HepG2 (cell line): ENCODE results near the gene ASF1B. TPM values are rescaled to one million over a fixed set of nuclear protein-coding genes. Genes with fewer than 3 reads are reported as not detected.
A peak's percentile ranks its signal among the peaks of the same experiment; 100 is the strongest.

Experiments used
- ATAC-seq: fragments of 200-7000 bp; cut with Tn5 transposase; 3 replicates; pipeline ENCODE4 v1.9.1; 2020; ENCODE audit warnings: mild to moderate bottlenecking, moderate library complexity
- BruUV-seq: library from RNA; stranded (reverse); fragments of 400-500 nt; replicated peaks from 2 replicates; lab custom pipeline; 2021; lab: Mats Ljungman, UMichigan
- CTCF ChIA-PET: fragments of 300-600 bp; formaldehyde crosslinking; extraction: SDS; loops from one replicate; lab custom pipeline; 2021; ENCODE audit warnings: low total read pairs, inconsistent platforms, low intra/inter-chr PET ratio; lab: Yijun Ruan, JAX
- POLR2A ChIA-PET: fragments of 350-600 bp; sonication (Branson Sonifier 250); formaldehyde crosslinking; loops from one replicate; lab custom pipeline; 2020; ENCODE audit warnings: antibody characterized with exemption, inconsistent platforms; lab: Yijun Ruan, JAX
- DNase-seq: peaks from one replicate; pipeline ENCODE4 v3.0.0-alpha.2; 2015; ENCODE audit warnings: low spot score
- FAIRE-seq: peaks from 3 replicates; lab custom pipeline; 2011; peaks lifted over from hg19 to GRCh38; lab: Jason Lieb, UNC
- H2AFZ ChIP-seq: one replicate; pipeline ENCODE4 v1.6.1; 2011; ENCODE audit warnings: low read length, inconsistent platforms
- H3K27ac ChIP-seq: fragments of 300-600 bp; 3 replicates; pipeline ENCODE4 v1.8.0; 2011; ENCODE audit warnings: mixed run types, mild to moderate bottlenecking, mixed read lengths, low read length, inconsistent platforms; ENCODE audit not compliant: insufficient read depth; ENCODE audit errors: extremely low read length
- H3K27me3 ChIP-seq, 2 experiments: fragments of 200-600 bp in 1 of 2; 2 replicates in 1 of 2; 3 replicates in 1 of 2; pipeline versions ENCODE4 v1.6.0 to v1.8.0; 2011; ENCODE audit warnings: low read length in 2 of 2, mild to moderate bottlenecking in 2 of 2, moderate library complexity in 2 of 2, inconsistent platforms in 1 of 2; ENCODE audit not compliant: insufficient read depth in 2 of 2, control insufficient read depth in 1 of 2
- H3K36me3 ChIP-seq, 2 experiments: fragments of 200-600 bp in 1 of 2; replicated peaks in 1 of 2; 2 replicates in 1 of 2; 3 replicates in 1 of 2; pipeline versions ENCODE4 v1.5.1 to v1.8.0; 2011; ENCODE audit warnings: low read length in 2 of 2, inconsistent platforms in 1 of 2; ENCODE audit not compliant: insufficient read depth in 2 of 2, control insufficient read depth in 1 of 2
- H3K4me1 ChIP-seq: 2 replicates; pipeline ENCODE4 v1.5.1; 2012; ENCODE audit warnings: low read length, inconsistent platforms; ENCODE audit not compliant: insufficient read depth
- H3K4me2 ChIP-seq: 2 replicates; pipeline ENCODE4 v1.6.0; 2011; ENCODE audit warnings: low read depth, low read length, inconsistent platforms
- H3K4me3 ChIP-seq, 3 experiments: fragments of 200-600 bp in 1 of 3; sonication (generic), shearing (Covaris generic) in 1 of 3; replicated peaks in 1 of 3; 2 replicates each; pipeline ENCODE4 v1.5.1; 2011 to 2016; ENCODE audit warnings: low read length in 3 of 3, inconsistent platforms in 2 of 3, low read depth in 2 of 3, mild to moderate bottlenecking in 2 of 3, control low read depth in 1 of 3, mixed read lengths in 1 of 3; ENCODE audit not compliant: insufficient read depth in 1 of 3
- H3K79me2 ChIP-seq: one replicate; pipeline ENCODE4 v1.6.1; 2011; ENCODE audit warnings: low read length, inconsistent platforms; ENCODE audit not compliant: insufficient read depth
- H3K9ac ChIP-seq: 2 replicates; pipeline ENCODE4 v1.6.0; 2011; ENCODE audit warnings: mild to moderate bottlenecking, low read depth, low read length, inconsistent platforms; ENCODE audit not compliant: insufficient read depth
- H3K9me3 ChIP-seq: 2 replicates; pipeline ENCODE4 v1.5.1; 2012; ENCODE audit warnings: mild to moderate bottlenecking, low read length
- H4K20me1 ChIP-seq: 2 replicates; pipeline ENCODE4 v1.6.0; 2011; ENCODE audit warnings: inconsistent platforms, mild to moderate bottlenecking, low read length, moderate library complexity; ENCODE audit not compliant: insufficient read depth
- AGO2 ChIP-seq: fragments of 200-400 bp; formaldehyde crosslinking; optimal IDR thresholded peaks from 2 replicates; pipeline ENCODE3; 2017; ENCODE audit warnings: mild to moderate bottlenecking, low read depth, low read length, moderate library complexity
- EED ChIP-seq: sonication (generic); formaldehyde crosslinking; IDR thresholded peaks from 2 replicates; pipeline ENCODE4 v1.5.0; 2020; ENCODE audit warnings: mild to moderate bottlenecking, missing genetic modification reagents
- ETV5 ChIP-seq: IDR thresholded peaks from 2 replicates; pipeline ENCODE4 v1.6.1; 2018; ENCODE audit warnings: missing biosample characterization, missing genetic modification reagents, inconsistent platforms, borderline replicate concordance
- KDM5B ChIP-seq: sonication (generic); formaldehyde crosslinking; IDR thresholded peaks from 2 replicates; pipeline ENCODE4 v1.4.0; 2020; ENCODE audit warnings: missing genetic modification reagents, mild to moderate bottlenecking, borderline replicate concordance
- MBD4 ChIP-seq: IDR thresholded peaks from 2 replicates; pipeline ENCODE4 v1.6.1; 2012; ENCODE audit warnings: low read length, inconsistent platforms, borderline replicate concordance
- PHF20 ChIP-seq: sonication (generic); formaldehyde crosslinking; IDR thresholded peaks from 2 replicates; pipeline ENCODE4 v1.5.0; 2020; ENCODE audit warnings: mild to moderate bottlenecking, missing genetic modification reagents
- POGK ChIP-seq: sonication (generic); formaldehyde crosslinking; conservative IDR thresholded peaks from 2 replicates; pipeline ENCODE4 v1.8.0; 2022; ENCODE audit warnings: mild to moderate bottlenecking, moderate library complexity, missing genetic modification reagents
- RFXAP ChIP-seq: sonication (generic); formaldehyde crosslinking; IDR thresholded peaks from 2 replicates; pipeline ENCODE4 v1.4.0; 2020; ENCODE audit warnings: missing genetic modification reagents, borderline replicate concordance
- SRSF1 ChIP-seq: fragments of 200-400 bp; formaldehyde crosslinking; optimal IDR thresholded peaks from 2 replicates; pipeline ENCODE3; 2017; ENCODE audit warnings: mild to moderate bottlenecking, low read depth, low read length, moderate library complexity
- TFDP2 ChIP-seq: sonication (generic); formaldehyde crosslinking; IDR thresholded peaks from 2 replicates; pipeline ENCODE4 v1.4.0; 2020; ENCODE audit warnings: missing genetic modification reagents
- ZMAT5 ChIP-seq: sonication (generic); formaldehyde crosslinking; IDR thresholded peaks from 2 replicates; pipeline ENCODE4 v1.5.0; 2020; ENCODE audit warnings: mild to moderate bottlenecking, low read depth, missing genetic modification reagents, borderline replicate concordance
- ZNF33A ChIP-seq: sonication (generic); formaldehyde crosslinking; IDR thresholded peaks from 2 replicates; pipeline ENCODE4 v1.5.1; 2020; ENCODE audit warnings: missing genetic modification reagents, mild to moderate bottlenecking, moderate library complexity, borderline replicate concordance
- ZNF430 ChIP-seq: sonication (generic); formaldehyde crosslinking; IDR thresholded peaks from 2 replicates; pipeline ENCODE4 v1.9.0; 2021; ENCODE audit warnings: mild to moderate bottlenecking, missing genetic modification reagents
- ZNF607 ChIP-seq: sonication (generic); formaldehyde crosslinking; IDR thresholded peaks from 2 replicates; pipeline ENCODE4 v1.5.1; 2020; ENCODE audit warnings: missing genetic modification reagents, mild to moderate bottlenecking, borderline replicate concordance
- ZNF746 ChIP-seq: sonication (generic); formaldehyde crosslinking; IDR thresholded peaks from 2 replicates; pipeline ENCODE4 v1.8.0; 2022; ENCODE audit warnings: mild to moderate bottlenecking, missing genetic modification reagents
- ZSCAN20 ChIP-seq: sonication (generic); formaldehyde crosslinking; IDR thresholded peaks from 2 replicates; pipeline ENCODE4 v1.4.0; 2020; ENCODE audit warnings: missing genetic modification reagents, mild to moderate bottlenecking, borderline replicate concordance
- WGBS: methylation state at CpG from one replicate; pipeline ENCODE4 v1.1.6; 2017; ENCODE audit warnings: low lambda C conversion rate; 5-methylcytosine and 5-hydroxymethylcytosine counted together
- in situ Hi-C: cut with HindIII; loops from 2 replicates; pipeline ENCODE4 v1.10.0; 2017; ENCODE audit warnings: low pct_unique_long_range_greater_than_20kb; ENCODE audit not compliant: extremely low pct_ligation_motif_present
- intact Hi-C: fragments of 100-400 bp; cut with micrococcal nuclease; formaldehyde crosslinking; loops from one replicate; pipeline ENCODE4 v1.10.0; 2022; ENCODE audit not compliant: unreplicated experiment
- polyA plus RNA-seq, 8 experiments: library from polyadenylated mRNA; depleted of rRNA in 3 of 8; stranded (reverse) in 7 of 8; unstranded in 1 of 8; fragments of >200 nt; fragmentation: Illumina TruSeq in 4 of 8; extraction: Trizol in 4 of 8; gene quantifications; 2 replicates each; pipeline versions ENCODE4 v1.2.1 to v1.2.3, GENCODE V29; 2011 to 2016; ENCODE audit warnings: low read depth in 4 of 8, missing spikeins in 1 of 8, mixed read lengths in 1 of 8; ENCODE audit not compliant: insufficient read depth in 1 of 8
- total RNA-seq, 5 experiments: library from RNA; depleted of rRNA; stranded (reverse); fragments of >200 nt; fragmentation: Illumina TruSeq; extraction: Trizol; gene quantifications; 2 replicates each; pipeline ENCODE4 v1.2.3, GENCODE V29; 2016; ENCODE audit warnings: low read depth in 1 of 5

ASF1B gene
- total and polyA plus RNA-seq, 2 of the 13 experiments (the other 11 are each of a cell fraction or from before 2014, with no cell fraction given), result 18.2 to 24.8 TPM

DNA sequence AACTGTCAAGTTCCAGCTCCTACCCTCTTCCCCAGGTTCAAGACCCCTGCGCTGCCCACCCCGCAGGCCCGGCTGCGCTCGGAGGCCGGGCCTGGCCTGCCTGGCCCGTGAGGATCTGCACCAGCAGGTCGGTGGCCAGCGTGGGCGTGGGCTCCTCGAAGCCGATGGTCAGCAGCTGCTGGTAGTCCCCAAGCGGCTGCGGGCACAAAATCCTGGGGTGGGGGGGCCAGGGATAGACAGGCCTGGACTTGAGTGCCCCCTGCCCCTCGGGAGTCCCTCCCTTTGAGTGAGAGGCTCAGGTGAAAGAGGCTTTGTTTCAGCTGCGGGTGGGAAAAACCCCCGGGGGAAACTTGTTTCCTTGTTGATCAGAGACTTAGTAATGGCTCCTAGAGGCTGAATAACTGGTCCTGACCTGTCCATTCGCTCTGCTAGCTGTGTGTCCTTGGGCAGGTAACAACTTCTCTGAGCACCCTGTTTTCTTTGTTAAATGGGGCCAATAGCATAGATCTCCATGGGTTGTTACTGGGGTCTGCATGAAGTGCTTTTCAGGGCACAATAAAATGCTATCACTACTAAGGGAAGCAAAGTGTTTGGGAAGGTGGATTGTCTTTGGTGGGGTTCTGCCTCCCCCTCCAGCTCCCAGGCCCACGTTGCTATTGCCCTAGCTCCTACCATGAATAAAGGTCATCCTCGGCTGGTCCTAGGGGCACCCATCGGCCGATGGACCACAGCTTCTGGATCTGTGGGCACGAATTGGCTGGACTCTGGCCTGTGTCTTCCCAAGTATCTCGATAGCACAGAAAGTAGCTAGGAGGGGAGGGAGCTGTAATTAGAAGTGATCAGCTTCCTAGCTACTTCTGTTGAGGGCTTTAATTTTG is 54.4 kb downstream of the ASF1B start (continued):
- 0 out of 2 replicates have a peak, but pooled peaks have one; percentile 29 for TF ChIP-seq ZNF430 (CRISPR knock-in tag)
- peak; percentile 6; the same call in 1 of the 2 replicates for TF ChIP-seq ZNF607
- TF ChIP-seq EED, result 0 out of 2 replicates have a peak, but pooled peaks have one; percentile 38
- TF ChIP-seq ZNF746 (CRISPR knock-in tag), result 0 out of 2 replicates have a peak, but pooled peaks have one; percentile 9
- TF ChIP-seq RFXAP (CRISPR knock-in tag), result no peak
- TF ChIP-seq AGO2, result peak; percentile 91
- TF ChIP-seq ZMAT5, result no peak
- TF ChIP-seq ETV5 (CRISPR knock-in tag), result no peak
- TF ChIP-seq SRSF1, result peak; percentile 88

DNA sequence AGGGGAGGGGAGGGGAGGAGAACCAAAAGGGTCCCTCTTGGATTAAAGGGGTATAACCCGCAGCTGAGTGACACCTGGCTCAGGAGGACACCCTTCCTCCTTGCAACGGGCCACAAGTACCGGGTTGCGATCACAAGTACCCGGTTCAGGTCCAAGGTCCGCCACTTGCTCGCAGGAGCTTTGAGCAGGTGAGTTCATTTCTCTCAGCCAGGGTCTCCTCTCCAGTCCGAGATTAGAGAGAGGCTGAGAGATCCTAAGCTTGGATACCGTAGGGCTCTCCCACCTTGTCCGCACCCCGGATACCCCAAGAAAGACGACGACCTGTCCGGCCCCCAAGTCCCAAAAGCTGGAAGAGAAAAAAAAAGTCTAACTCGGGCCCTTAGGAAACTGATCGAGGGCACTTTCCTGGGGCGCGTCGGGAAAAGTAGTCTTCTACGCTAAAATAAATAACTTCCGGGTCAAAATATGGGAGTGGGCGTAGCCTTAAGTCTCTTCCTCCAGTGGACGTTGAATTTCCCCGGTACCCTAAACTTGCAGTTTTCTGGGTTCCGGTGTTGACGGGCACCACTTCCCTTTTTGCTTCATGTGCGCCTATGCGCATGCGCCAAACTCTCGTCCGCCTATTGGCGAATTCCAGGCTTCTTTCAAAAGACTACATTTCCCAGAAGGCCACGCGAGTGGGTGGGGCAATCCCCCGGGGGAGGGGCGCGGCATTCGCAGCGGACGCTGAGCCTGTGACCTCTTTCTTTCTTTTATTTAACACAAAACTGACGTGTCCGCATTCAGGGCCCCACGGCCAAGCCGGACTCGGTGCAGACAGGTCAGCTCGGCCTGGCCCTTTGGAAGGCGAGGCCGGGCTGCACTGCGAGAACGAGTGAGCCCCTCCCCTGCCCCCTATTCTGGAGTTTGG is 55.2 kb downstream of the ASF1B start:
- intact Hi-C loops, result loop anchor here (1.0 to 5.0 kb wide), 3 partner anchors 9 to 56 kb away; partner anchors contain the start of genes ASF1B, PRKACA and SAMD1
- peak; percentile 99 for DNase-seq
- Histone ChIP-seq H3K9ac (peak overlapping the region; percentile 92), H3K27me3 (no peaks in the 10 kb centered on the region; a peak in 1 of 5 replicates), H3K27ac (peak overlapping the region; percentile 91), H3K4me1 (peaks cover 38% of the 10 kb centered on the region), H4K20me1 (no peaks in the 10 kb centered on the region), H3K9me3 (no peaks in the 10 kb centered on the region), H2AFZ (no peak overlapping the region), H3K36me3 (no peaks in the 10 kb centered on the region), H3K4me3 (peak overlapping the region; percentile 79 to 95 (median 87)), H3K79me2 (peaks cover 5% of the 10 kb centered on the region), H3K4me2 (peak overlapping the region; percentile 95)
- ATAC-seq, result peak; percentile 80
- WGBS, result under 1% methylated on average over 36 of the region's 50 CpGs
- CTCF ChIA-PET, result no interaction called here
- FAIRE-seq, result peak; percentile 99
- POLR2A ChIA-PET, result interaction anchor here (0.6 to 3.4 kb wide), 15 partner anchors 9 to 1332 kb away, joined by 3 to 14 read pairs (median 4); partner anchors contain the start of genes ASF1B, DCAF15, MISP3 and PRKACA
- in situ Hi-C loops, result no loop called here
- BruUV-seq, result TSS peak; percentile 94
- TF ChIP-seq ZSCAN20, result peak; percentile 22; the same call in 1 of the 2 replicates
- TF ChIP-seq MBD4, result no peak
- TF ChIP-seq PHF20 (CRISPR knock-in tag), result peak; percentile 81; the same call in 1 of the 2 replicates
- TF ChIP-seq ZNF33A (CRISPR knock-in tag), result no peak
- TF ChIP-seq TFDP2 (CRISPR knock-in tag), result peak; percentile 42; the same call in 1 of the 2 replicates
- peak; percentile 76; the same call in 1 of the 2 replicates for TF ChIP-seq POGK (CRISPR knock-in tag)
- 0 out of 2 replicates have a peak, but pooled peaks have one; percentile 17 for TF ChIP-seq KDM5B (CRISPR knock-in tag)
